Stomach (tissue), 9 donors: ENCODE results near the gene CLTCL1. TPM values are rescaled to one million over a fixed set of nuclear protein-coding genes. Genes with fewer than 3 reads are reported as not detected.
"Not testable (repeated sequence)": the region's sequence is repeated elsewhere in the genome, so short reads cannot be mapped to it uniquely, and the experiment has no call there.

Experiments
- DNase-seq, 2 donors: peaks; one replicate each; pipeline versions ENCODE4 v3.0.0 to v3.0.0-alpha.2; 2013 to 2019
- H3K27ac ChIP-seq, 5 donors: fragments of 200-600 bp in 4 of 5; sonication (generic) in 4 of 5; one replicate each; pipeline ENCODE4 v1.5.1; 2013 to 2019; ENCODE audit warnings: mild to moderate bottlenecking in 1 of 5, moderate library complexity in 1 of 5
- H3K27me3 ChIP-seq, 3 donors: fragments of 200-600 bp; sonication (generic); one replicate each; pipeline ENCODE4 v1.5.1; 2017 to 2019; ENCODE audit warnings: mixed run types in 1 of 3
- H3K36me3 ChIP-seq, 4 donors: fragments of 200-600 bp; sonication (generic); 1 replicate in 3 of 4; 2 replicates in 1 of 4; pipeline ENCODE4 v1.5.1; 2016 to 2019
- H3K4me1 ChIP-seq, 4 donors: fragments of 200-600 bp; sonication (generic); one replicate each; pipeline ENCODE4 v1.5.1; 2016 to 2019
- H3K4me3 ChIP-seq, 4 donors: fragments of 200-600 bp; sonication (generic) in 3 of 4; one replicate each; pipeline ENCODE4 v1.5.1; 2016 to 2019; ENCODE audit warnings: mild to moderate bottlenecking in 1 of 4
- H3K9me3 ChIP-seq, 4 donors: fragments of 200-600 bp; sonication (generic); one replicate each; pipeline ENCODE4 v1.5.1; 2016 to 2019
- EP300 ChIP-seq: sonication (generic); formaldehyde crosslinking; IDR thresholded peaks from one replicate; pipeline ENCODE4 v1.6.1; 2017; ENCODE audit warnings: antibody characterized with exemption
- POLR2A ChIP-seq, 4 donors: fragments of 450-650 bp; IDR thresholded peaks; one replicate each; pipeline ENCODE4 v1.6.1; 2016; ENCODE audit warnings: antibody characterized with exemption in 4 of 4, control low read depth in 2 of 4, mild to moderate bottlenecking in 1 of 4, moderate library complexity in 1 of 4
- POLR2AphosphoS5 ChIP-seq, 3 donors: sonication (generic); formaldehyde crosslinking; IDR thresholded peaks; one replicate each; pipeline ENCODE4 v1.6.1; 2016; ENCODE audit warnings: antibody characterized with exemption in 3 of 3
- WGBS, 5 donors: extraction: QIAGEN DNeasy Blood & Tissue Kit in 3 of 5; methylation state at CpG; one replicate each; pipeline versions ENCODE4 v1.1.5 to v1.1.7; 2013 to 2018; 5-methylcytosine and 5-hydroxymethylcytosine counted together
- intact Hi-C: fragments of 100-400 bp; cut with DNase I; formaldehyde crosslinking; loops from one replicate; pipeline ENCODE4 v1.15.1; 2023; ENCODE audit warnings: low total_unique reads
- polyA plus RNA-seq, 3 donors: library from polyadenylated mRNA; stranded (reverse); fragments of 200-250 nt; gene quantifications; one replicate each; pipeline ENCODE4 v1.2.3, GENCODE V29; 2013
- total RNA-seq, 5 donors: library from RNA; depleted of rRNA; stranded (reverse); fragments of >200 nt; gene quantifications; one replicate each; pipeline versions ENCODE4 v1.1.0 to v1.2.3, GENCODE V29; 2014 to 2016
- TF ChIP-seq, protein P1 (sequence below), 7 experiments: fragments of 450-650 bp in 4 of 7; fragments of 200-600 bp in 3 of 7; sonication (generic) in 3 of 7; IDR thresholded peaks; one replicate each; pipeline ENCODE4 v1.5.1; 2016 to 2019; ENCODE audit warnings: antibody characterized with exemption in 7 of 7, control low read depth in 2 of 7, mild to moderate bottlenecking in 1 of 7
- donor health status: healthy with polysubstance abuse.
- donor health status: Bipolar disorder and iron deficiency.
- donor health status: healthy.

The CLTCL1 gene
- total and polyA plus RNA-seq, 8 donors = 3.0 to 10.1 (median 4.7) TPM

DNA sequence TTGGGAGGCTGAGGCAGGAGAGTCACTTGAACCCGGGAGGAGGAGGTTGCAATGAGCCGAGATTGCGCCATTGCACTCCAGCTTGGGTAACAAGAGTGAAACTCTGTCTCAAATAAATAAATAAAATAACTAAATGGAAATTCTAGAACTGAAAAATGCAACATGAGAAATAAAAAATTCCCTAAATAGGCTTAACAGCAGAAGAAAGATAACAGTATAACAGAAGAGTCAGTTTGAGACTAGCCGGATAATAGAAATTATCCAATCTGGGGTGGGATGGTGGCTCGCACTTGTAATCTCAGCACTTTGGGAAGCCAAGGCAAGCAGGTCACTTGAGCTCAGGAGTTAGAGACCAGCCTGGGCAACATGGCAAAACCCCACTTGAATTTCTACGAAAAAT, 127.1 kb downstream of the CLTCL1 start:
- Histone ChIP-seq H3K36me3 (no peaks in the 10 kb centered on the region), H3K4me3 (no peak overlapping the region), H3K4me1 (peaks cover 3 to 5% (median 5%) of the 10 kb centered on the region in 4 donors), H3K9me3 (no peaks in the 10 kb centered on the region), H3K27me3 (peaks cover 10 to 76% (median 34%) of the 10 kb centered on the region in 3 donors), H3K27ac (no peak overlapping the region)
- 94 to 98% (median 96%) methylated on average over 6 of the region's 6 CpGs for WGBS, 5 donors
- intact Hi-C loops = no loop called here
- TF ChIP-seq, protein P1, sequence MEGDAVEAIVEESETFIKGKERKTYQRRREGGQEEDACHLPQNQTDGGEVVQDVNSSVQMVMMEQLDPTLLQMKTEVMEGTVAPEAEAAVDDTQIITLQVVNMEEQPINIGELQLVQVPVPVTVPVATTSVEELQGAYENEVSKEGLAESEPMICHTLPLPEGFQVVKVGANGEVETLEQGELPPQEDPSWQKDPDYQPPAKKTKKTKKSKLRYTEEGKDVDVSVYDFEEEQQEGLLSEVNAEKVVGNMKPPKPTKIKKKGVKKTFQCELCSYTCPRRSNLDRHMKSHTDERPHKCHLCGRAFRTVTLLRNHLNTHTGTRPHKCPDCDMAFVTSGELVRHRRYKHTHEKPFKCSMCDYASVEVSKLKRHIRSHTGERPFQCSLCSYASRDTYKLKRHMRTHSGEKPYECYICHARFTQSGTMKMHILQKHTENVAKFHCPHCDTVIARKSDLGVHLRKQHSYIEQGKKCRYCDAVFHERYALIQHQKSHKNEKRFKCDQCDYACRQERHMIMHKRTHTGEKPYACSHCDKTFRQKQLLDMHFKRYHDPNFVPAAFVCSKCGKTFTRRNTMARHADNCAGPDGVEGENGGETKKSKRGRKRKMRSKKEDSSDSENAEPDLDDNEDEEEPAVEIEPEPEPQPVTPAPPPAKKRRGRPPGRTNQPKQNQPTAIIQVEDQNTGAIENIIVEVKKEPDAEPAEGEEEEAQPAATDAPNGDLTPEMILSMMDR (IDR thresholded peaks at IDR 0.05) = no peak
- no peak for TF ChIP-seq POLR2A (IDR thresholded peaks at IDR 0.05)
- TF ChIP-seq EP300 = no peak
- TF ChIP-seq POLR2AphosphoS5 (IDR thresholded peaks at IDR 0.05) = no peak
- DNase-seq = no peak

DNA sequence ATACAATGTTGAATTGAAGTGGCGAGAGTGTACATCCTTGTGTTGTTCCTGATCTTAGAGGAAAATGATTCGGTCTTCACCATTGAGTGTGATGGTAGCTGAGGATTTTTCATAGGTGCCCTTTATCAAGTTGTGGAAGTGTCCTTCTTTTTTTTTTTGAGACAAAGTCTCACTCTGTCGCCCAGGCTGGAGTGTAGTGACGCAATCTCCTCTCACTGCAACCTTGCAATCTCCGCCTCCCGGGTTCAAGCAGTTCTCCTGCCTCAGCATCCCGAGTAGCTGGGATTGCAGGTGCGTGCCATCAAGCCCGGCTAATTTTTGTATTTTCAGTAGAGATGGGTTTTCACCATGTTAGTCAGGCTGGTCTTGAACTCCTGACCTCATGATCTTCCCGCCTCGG, 132.9 kb downstream of the CLTCL1 start:
- H3K4me1 ChIP-seq, H3K36me3 ChIP-seq, H3K27ac ChIP-seq, H3K9me3 ChIP-seq, intact Hi-C loops, DNase-seq, H3K4me3 ChIP-seq: not testable (repeated sequence)
- peaks cover 0 to 57% (median 0%) of the 10 kb centered on the region in 3 donors for H3K27me3 ChIP-seq
- WGBS, 5 donors = 84 to 88% (median 86%) methylated on average over 11 of the region's 11 CpGs

DNA sequence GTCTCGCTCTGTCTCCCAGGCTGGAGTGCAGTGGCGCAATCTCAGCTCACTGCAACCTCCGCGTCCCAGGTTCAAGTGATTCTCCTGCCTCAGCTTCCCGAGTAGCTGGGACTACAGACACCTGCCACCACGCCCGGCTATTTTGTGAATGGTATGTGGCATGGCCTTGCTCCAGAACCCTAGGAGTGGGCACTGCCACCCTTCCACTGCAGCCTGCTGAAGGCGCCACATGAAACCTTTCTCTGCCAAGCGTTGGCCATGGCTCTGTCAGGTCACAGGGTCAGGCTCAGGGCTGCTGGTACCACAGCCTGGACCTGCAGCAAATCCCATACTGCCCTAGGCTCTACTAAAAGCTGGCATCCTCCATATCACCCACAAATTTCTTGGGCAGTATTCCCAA, 135.4 kb downstream of the CLTCL1 start:
- WGBS, 5 donors = 80 to 86% (median 83%) methylated on average over 9 of the region's 9 CpGs
- H3K4me1 ChIP-seq, H3K4me3 ChIP-seq, H3K36me3 ChIP-seq, H3K9me3 ChIP-seq, H3K27ac ChIP-seq, DNase-seq, intact Hi-C loops: not testable (repeated sequence)
- peaks cover 7 to 68% (median 15%) of the 10 kb centered on the region in 3 donors for H3K27me3 ChIP-seq

DNA sequence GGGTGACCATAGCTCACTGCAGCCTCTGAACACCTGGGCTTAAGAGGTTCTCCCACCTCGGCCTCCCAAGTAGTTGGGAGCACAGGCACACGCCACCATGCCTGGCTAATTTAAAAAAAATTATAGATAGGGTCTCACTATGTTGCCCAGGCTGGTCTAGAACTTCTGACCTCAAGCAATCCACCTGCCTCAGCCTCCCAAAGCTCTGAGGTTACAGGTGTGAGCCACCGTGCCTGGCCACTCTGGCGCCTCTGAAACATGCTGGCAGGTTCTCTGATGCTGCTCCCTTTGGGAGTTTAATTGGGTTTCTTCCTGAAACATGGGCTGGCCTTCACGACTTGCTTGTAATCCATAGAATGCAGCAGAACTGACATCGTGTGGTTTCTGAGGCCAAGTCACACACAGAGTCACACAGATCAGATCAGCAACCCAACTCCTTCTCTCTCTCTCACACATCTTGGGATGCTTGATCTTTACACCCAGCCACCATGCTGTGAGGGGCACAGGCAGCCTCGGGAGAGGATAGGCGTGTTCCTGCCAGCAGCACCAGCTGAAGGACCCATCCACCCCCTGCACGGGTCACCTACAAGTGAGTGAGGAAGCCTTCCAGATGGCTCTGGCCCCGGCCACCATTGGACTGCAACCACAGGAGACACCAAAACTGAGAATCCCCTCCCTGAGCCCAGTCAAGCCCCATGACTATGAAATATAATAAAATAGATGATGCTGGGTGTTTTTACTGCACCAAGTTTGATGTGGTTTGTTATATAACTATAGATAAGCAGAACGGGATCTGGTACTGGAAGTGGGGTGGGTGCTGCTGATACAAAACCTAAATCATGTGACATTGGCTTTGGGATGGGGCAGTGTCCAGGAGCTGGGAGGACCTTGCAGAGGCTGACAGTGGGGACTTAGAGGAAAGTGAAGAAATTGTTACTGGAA, 138.3 kb downstream of the CLTCL1 start:
- Histone ChIP-seq H3K27me3 (peaks cover 26 to 86% (median 41%) of the 10 kb centered on the region in 3 donors), H3K27ac (no peak overlapping the region), H3K4me3 (no peak overlapping the region), H3K9me3 (peaks cover 0 to 4% (median 0%) of the 10 kb centered on the region in 4 donors), H3K4me1 (peaks cover 0 to 22% (median 15%) of the 10 kb centered on the region in 4 donors), H3K36me3 (no peaks in the 10 kb centered on the region)
- WGBS, 5 donors = 59 to 63% (median 61%) methylated on average over 7 to 11 of the region's 11 CpGs
- DNase-seq = no peak
- TF ChIP-seq POLR2AphosphoS5 (IDR thresholded peaks at IDR 0.05) (no peak), EP300 (no peak), POLR2A (IDR thresholded peaks at IDR 0.05) (no peak)
- TF ChIP-seq, protein P1 (IDR thresholded peaks at IDR 0.05) = no peak
- intact Hi-C loops = no loop called here

DNA sequence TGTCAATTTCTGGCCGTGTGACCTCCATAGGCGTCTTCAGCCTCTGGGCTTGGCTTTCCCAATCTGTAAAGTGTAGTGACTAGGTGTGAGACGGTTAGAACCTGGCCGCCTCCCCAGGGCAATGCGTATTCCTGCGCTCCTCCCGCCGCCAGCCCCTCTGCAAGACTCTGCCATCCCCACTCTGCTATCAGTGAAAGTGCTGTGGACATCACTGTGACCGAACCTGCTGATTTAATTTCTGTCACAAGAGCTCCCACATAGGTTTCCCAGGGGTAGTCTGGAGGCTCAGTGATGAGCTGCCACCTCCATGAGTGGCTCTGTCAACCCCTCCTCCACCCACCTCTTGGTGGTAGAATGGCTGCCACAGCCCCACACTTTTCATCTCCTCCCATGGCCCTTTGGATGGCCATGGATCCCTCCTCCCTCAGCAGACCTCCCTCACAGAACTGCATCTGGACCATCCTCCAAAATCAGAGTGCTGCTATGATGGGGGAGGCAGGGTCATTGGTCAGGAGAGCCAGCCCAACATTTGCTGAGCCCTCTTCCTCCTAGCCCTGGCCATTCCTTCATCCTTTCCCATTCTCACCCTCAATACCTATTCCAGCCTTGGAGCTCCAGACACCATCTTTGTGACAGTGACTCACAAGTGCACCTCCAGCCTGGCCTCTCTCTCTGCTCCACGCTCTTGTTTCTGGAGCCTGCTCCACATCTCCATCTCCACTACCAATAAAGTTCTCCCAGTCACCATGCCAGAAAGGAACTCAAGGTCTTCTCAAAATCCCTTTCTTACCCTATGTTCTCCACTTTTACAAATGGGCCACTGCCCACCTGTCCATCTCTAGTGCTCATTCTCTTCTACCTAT, 140.0 kb downstream of the CLTCL1 start:
- TF ChIP-seq EP300 (no peak), POLR2AphosphoS5 (IDR thresholded peaks at IDR 0.05) (no peak), POLR2A (IDR thresholded peaks at IDR 0.05) (no peak)
- TF ChIP-seq, protein P1 (IDR thresholded peaks at IDR 0.05) = no peak
- H3K4me3 ChIP-seq = no peak overlapping the region
- WGBS, 5 donors = 50 to 53% (median 51%) methylated on average over 10 of the region's 10 CpGs
- H3K9me3 ChIP-seq = peaks cover 0 to 4% (median 0%) of the 10 kb centered on the region in 4 donors
- peaks cover 26 to 93% (median 53%) of the 10 kb centered on the region in 3 donors for H3K27me3 ChIP-seq
- H3K36me3 ChIP-seq = no peaks in the 10 kb centered on the region
- H3K4me1 ChIP-seq = peaks cover 0 to 22% (median 15%) of the 10 kb centered on the region in 4 donors
- no peak for DNase-seq
- no peak overlapping the region for H3K27ac ChIP-seq
- intact Hi-C loops = no loop called here
